ENCODE results near the gene FKBP11. TPM values are rescaled to one million over a fixed set of nuclear protein-coding genes. Genes with fewer than 3 reads are reported as not detected.

Gene FKBP11
- total and polyA plus RNA-seq, 2 of the 8 experiments (the other 6 are each of a cell fraction or from before 2014, with no cell fraction given) = 45.7 to 65.1 TPM

- FAIRE-seq = no peak
- H3K56ac ChIP-seq (replicated peaks; ENCODE audit: insufficient read length, low read depth, low read length) = no peak overlapping the region
- no peaks in the 10 kb centered on the region for H3K9me3 ChIP-seq (ENCODE audit: insufficient read depth in 2 of 2, low read depth in 1 of 2, low read length in 1 of 2)
- no peaks in the 10 kb centered on the region for H3K79me2 ChIP-seq (ENCODE audit: control insufficient read depth in 1 of 2, insufficient read depth in 2 of 2, low read length in 2 of 2)
- 96% methylated on average over 2 of the region's 2 CpGs; no CpG with 5 or more reads in 1 of the 2 experiments for WGBS, 2 experiments (ENCODE audit: extremely low coverage in 1 of 2, insufficient coverage in 1 of 2, insufficient read length in 1 of 2, insufficient replicate concordance in 2 of 2, low coverage in 1 of 2, low lambda C conversion rate in 2 of 2, missing lambda C conversion rate in 1 of 2)
- H4K20me1 ChIP-seq (replicated peaks in 1 of 2; ENCODE audit: control insufficient read depth in 1 of 2, insufficient read depth in 2 of 2, low read length in 2 of 2) = no peaks in the 10 kb centered on the region
- H3K27me3 ChIP-seq (replicated peaks in 1 of 4; ENCODE audit: control insufficient read depth in 3 of 4, extremely low read depth in 1 of 4, insufficient read depth in 3 of 4, low read length in 3 of 4) = no peaks in the 10 kb centered on the region
- POLR2A ChIA-PET (ENCODE audit: partially characterized antibody) = interaction anchor here (1.2 to 23.7 kb wide), 3 partner anchors 12 to 252 kb away, joined by 3 to 651 read pairs (median 8); partner anchors contain the start of genes DDX23, RND1 and TUBA1B
- no peak overlapping the region for H2BK120ac ChIP-seq (replicated peaks; ENCODE audit: low read depth, low read length)
- peaks cover 7 to 18% (median 13%) of the 10 kb centered on the region in 4 experiments for H3K4me1 ChIP-seq (replicated peaks in 1 of 4; ENCODE audit: control insufficient read depth in 3 of 4, insufficient read depth in 4 of 4, low read length in 3 of 4)
- no peak overlapping the region for H3K4ac ChIP-seq (replicated peaks; ENCODE audit: insufficient read length, low read depth, low read length)
- CTCF ChIA-PET (ENCODE audit: partially characterized antibody) = interaction anchor here (0.8 to 20.7 kb wide), 5 partner anchors 8 to 93 kb away, joined by 3 to 678 read pairs (median 4); partner anchors contain the start of genes DDX23, RND1 and WNT10B
- H4K8ac ChIP-seq (ENCODE audit: extremely low read depth, insufficient read depth, low read length) = no peak overlapping the region
- no peak overlapping the region for H3K4me3 ChIP-seq (ENCODE audit: extremely low read depth in 1 of 4, insufficient read depth in 2 of 4, low read depth in 3 of 4, low read length in 4 of 4)
- TF ChIP-seq SIRT6 (IDR thresholded peaks at IDR 0.05; ENCODE audit: low read length) = no peak
- no peak for TF ChIP-seq JUN (IDR thresholded peaks at IDR 0.05; ENCODE audit: low read depth, low read length)
- no peak for TF ChIP-seq CHD1 (IDR thresholded peaks at IDR 0.05; ENCODE audit: low read depth, low read length)
- no peak overlapping the region for H2BK12ac ChIP-seq (ENCODE audit: low read depth, low read length)
- H2BK20ac ChIP-seq (ENCODE audit: low read length) = no peak overlapping the region
- H2AFZ ChIP-seq (ENCODE audit: low read length) = no peak overlapping the region
- no peak overlapping the region for H4K91ac ChIP-seq (replicated peaks; ENCODE audit: insufficient read length, low read length)
- H2BK5ac ChIP-seq (ENCODE audit: low read depth, low read length) = no peak overlapping the region
- H3K79me1 ChIP-seq (ENCODE audit: low read depth, low read length) = no peaks in the 10 kb centered on the region
- no peak overlapping the region for H3K18ac ChIP-seq (ENCODE audit: extremely low read depth, low read length)
- H3K27ac ChIP-seq (ENCODE audit: low read depth, low read length) = no peak overlapping the region
- H3K14ac ChIP-seq (ENCODE audit: insufficient read length) = no peak overlapping the region
- H4K5ac ChIP-seq (ENCODE audit: insufficient read length, low read depth, low read length) = no peak overlapping the region
- H3K4me2 ChIP-seq (ENCODE audit: insufficient read depth in 1 of 2, low read depth in 2 of 2, low read length in 2 of 2) = no peak overlapping the region
- no peak overlapping the region for H3K9ac ChIP-seq (replicated peaks in 1 of 4; ENCODE audit: extremely low read depth in 1 of 4, low read depth in 3 of 4, low read length in 3 of 4)
- H2AK5ac ChIP-seq (ENCODE audit: low read depth, low read length) = no peak overlapping the region
- H3K23me2 ChIP-seq (ENCODE audit: low read depth, low read length) = no peaks in the 10 kb centered on the region; the same call in 1 of the 2 replicates
- no peak overlapping the region for H2BK15ac ChIP-seq (ENCODE audit: low read length)
- no peaks in the 10 kb centered on the region for H3K36me3 ChIP-seq (ENCODE audit: control insufficient read depth in 2 of 4, insufficient read depth in 4 of 4, low read length in 3 of 4)
- DNase-seq (ENCODE audit: low read depth in 1 of 2, low spot score in 2 of 2) = no peak
- no peak overlapping the region for H3K23ac ChIP-seq (ENCODE audit: insufficient read length)
Observed at GRCh38 chr12:48878548-48878947, 46.7 kb downstream of the FKBP11 start.

Measured in H1 (cell line).